ENCODE results near the gene MTCH1.

- TF ChIP-seq CTCF (IDR thresholded peaks at IDR 0.05 in 4 of 5, conservative IDR thresholded peaks at IDR 0.05 in 1 of 5) = no peak
- no peak for TF ChIP-seq POLR2A (IDR thresholded peaks at IDR 0.05)
These were observed 31.0 kb upstream of the MTCH1 start for GRCh38 chr6:37016995-37017394.

Measured in gastrocnemius medialis (tissue), 4 donors.